Caki2 (cell line): ENCODE data around the gene TTC33. TPM values are rescaled to one million over a fixed set of nuclear protein-coding genes. Genes with fewer than 3 reads are reported as not detected.
A peak's percentile ranks its signal among the peaks of the same experiment; 100 is the strongest.
"Not testable (repeated sequence)": the region's sequence is repeated elsewhere in the genome, so short reads cannot be mapped to it uniquely, and the experiment has no call there.

Source experiments
- DNase-seq: peaks from one replicate; pipeline ENCODE4 v3.0.0-alpha.2; 2015; ENCODE audit warnings: low read depth
- in situ Hi-C: cut with HindIII; loops from 2 replicates; pipeline ENCODE4 v1.10.0; 2016; ENCODE audit warnings: low sequenced_read_pairs, low pct_unique_long_range_greater_than_20kb, mixed read lengths
- total RNA-seq: library from RNA; depleted of rRNA; stranded (reverse); fragments of >200 nt; shearing (Covaris generic); gene quantifications from 2 replicates; pipeline ENCODE4 v1.2.3, GENCODE V29; 2014; ENCODE audit warnings: low replicate concordance; rRNA removed

The TTC33 gene
- 8.8 and 9.4 TPM in 2 replicates for total RNA-seq

DNA sequence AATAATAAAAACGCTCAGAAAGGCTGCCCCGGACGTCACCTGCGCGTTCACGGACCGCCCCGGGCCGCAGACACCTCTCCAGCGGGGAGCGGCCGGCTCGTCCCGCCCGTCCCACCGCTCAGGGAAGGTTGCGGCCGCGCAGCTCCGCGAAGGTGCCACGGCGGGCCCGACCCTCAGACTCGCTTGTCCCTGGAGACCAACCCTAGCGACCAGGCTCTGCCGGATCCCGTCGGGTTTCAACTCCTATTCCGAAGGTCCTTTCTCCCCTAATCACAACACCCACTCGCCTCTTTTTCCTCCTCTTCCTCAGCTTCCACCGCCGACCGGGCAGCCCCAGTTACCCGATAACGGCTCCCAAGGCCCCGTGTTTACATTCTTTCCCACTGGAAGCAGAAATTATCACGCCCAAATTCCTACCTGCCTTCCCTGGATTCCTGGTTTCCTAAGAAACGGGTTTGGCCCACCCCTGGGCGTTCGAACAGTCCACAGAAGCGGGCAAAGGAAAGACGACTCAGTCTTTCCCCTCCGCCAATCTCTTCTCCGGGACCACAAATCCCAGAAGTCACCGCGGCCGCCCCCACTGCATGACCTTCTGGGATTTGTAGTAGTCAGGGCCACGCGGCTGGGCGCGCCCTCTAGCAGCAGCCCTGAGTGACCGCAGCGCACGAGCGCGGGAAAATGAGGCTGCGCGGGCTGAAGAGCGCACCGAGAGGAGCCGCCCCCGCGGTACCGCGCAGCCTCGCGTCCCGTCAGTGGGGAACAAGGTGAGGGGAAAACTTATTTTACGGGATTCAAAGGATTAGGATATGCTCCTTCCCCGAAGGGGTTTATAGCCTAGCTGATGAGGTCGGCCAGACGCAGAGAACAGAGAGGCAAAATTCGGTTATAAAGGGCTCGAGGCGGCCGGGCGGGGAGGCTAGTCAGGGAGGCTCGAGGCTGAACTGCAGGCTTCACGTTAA, at the start of gene TTC33:
TTC33 (minus strand) TSS at position 555 of the 959 bp plus-strand sequence. CDS start 8,943 bp downstream, outside the sequence.
- in situ Hi-C loops: no loop called here
- DNase-seq: peak; percentile 93

DNA sequence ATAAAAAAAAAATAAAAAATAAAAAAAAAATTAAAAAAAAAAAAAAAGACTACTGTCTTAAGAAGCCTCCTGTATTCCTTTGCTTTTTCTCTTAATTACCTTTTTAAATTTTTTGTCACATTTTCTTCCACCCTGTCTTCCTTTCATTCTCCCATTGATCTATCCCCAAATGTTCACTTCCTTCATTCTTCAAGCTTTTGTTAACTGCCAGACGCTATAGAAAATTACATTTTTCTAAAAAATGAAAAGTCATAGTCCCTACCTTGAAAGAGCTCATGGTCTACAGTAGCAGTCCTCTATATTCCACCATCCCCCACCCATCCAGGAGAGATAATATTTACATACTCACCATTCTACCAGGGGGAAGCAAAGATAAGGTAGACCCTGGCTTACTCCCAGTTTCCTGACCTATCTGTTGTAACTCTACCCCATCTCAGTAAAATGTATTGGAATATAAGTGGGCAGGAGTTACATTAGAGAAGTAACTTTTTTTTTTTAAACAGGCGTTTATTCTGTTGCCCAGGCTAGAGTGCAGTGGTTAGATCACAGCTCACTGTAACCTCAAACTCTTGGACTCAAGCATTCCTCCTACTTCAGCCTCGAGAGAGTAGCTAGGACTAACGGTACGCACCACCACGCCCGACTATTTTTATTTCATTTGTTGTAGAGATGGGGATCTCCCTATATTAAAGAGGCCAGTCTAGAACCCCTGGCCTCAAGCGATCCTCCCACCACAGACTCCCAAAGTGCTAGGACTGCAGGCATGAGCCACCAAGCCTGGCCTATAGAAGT, 46.2 kb upstream of the TTC33 start:
- in situ Hi-C loops: no loop called here

DNA sequence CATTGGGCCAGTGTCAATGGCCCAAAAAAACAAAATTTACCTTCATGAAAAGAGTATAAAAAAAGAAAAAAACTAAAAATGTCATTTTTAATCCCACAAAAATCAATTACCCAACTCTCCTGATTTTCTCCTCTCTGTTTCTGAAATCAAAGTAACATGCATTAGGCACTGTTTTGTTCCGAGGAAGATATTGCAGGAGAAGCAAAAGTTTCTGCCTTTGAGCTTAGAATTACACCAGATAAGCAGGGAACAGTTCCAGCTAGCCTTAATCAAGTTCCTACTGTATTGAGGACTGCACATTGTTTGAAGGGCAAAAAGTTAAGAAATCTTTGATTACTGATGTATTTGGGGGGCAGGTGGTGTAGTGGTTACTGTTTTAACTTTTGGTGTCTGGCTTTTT, 43.5 kb upstream of the TTC33 start:
- in situ Hi-C loops: no loop called here
- no peak for DNase-seq

More for the DNA sequence above, 46.2 kb upstream of the TTC33 start:
- no peak for DNase-seq

DNA sequence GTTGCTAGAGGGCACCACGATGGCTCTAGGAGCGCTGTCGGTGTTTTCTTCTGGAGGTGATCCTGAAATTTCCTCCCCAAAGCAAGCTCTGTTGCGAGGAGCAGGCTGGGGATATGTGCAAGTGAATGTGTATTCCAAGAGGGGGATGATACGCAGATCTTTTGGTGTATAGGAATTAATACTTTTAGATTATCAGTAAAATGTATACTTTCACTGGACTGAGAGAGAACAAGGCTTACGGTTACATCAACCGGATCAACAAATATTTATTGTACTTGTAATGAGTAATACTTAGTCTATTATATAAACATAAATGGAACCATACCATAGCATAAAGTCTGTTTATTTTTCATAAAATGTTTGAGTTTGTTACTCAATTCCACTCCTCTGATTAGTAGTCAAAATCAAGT, 43.0 kb upstream of the TTC33 start:
- no peak for DNase-seq

DNA sequence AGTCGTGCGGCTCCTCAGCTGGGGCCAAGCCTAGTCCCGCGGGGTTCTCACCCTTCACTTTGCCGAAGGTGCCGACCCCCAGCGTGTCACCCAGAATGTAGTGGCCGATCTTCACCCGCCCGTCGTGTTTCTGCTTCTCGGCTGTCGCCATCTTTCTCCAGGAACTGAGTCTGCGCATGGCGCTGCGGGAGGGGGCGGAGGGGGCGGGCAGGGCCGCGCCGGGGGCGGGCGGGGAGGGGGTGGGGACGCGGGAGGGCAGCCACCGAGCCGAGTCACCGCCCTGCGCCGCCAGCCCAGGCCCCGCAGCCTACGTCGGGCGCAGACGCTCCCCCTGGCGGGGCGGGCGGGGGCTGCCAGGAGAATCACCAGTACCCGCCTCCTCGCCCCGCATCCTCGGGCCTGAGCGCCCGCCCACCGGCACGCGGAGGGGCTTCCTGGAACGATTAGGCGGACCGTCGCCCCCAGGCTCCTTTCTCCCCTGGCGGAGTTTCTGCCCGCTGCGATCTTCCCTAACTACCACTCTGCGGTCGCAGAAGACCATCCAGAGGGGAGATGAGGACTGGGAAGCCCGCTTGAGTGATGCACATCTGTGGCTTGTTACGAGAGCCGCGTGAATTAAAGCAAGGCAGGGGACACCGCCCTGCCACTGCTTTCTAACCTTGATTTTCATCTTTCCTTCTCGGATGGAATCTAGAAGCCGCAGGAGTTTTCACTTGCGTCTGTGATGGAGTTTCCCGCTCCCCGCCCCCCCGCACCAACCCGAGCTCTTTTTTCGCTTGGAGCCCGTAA, 42.4 kb upstream of the TTC33 start, which contains the start of gene PRKAA1:
PRKAA1 (minus strand) TSS at position 363 of the 789 bp plus-strand sequence; CDS start at position 178, 185 bp downstream.
- DNase-seq: peak; percentile 83
- in situ Hi-C loops: no loop called here

More for the DNA sequence above, 43.0 kb upstream of the TTC33 start:
- in situ Hi-C loops: no loop called here

DNA sequence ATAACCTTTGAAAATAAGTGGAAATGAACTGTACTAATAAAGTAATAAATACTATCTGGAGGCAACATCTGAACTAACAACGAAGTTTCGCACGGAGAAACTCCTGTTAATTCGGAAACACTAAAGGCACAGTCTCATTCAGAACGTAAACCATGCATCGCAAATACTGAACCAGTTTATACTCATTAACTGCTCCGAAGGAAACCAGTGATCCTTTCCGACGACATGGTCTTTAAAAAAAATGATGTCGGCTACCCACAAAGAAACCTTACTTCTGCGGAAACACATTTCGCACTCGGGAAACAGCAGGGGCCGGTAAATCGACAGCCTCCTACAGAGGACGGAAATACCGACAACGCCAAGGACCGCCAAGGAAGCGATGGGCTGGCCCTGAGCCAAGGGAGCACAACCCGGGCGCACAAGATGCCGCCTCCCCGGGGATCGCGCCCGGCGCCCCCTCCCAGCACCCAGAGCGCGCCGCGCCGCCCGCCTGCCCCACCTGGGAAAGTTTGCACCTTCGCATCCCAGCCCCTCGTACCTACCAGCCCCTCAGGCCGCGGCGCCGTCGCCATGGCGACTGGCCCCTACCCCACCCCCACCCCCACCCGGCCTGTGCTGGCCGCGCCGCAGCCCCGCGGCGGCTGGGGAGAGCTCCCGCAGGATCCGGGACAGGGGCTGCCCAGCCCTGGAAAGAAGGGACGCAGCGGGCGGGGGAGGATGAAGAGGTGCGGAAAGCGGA, 41.7 kb upstream of the TTC33 start:
- DNase-seq: peak; percentile 82
- in situ Hi-C loops: no loop called here

- DNase-seq: no peak
- in situ Hi-C loops: no loop called here
Observed at GRCh38 chr5:40796487-40796889, 40.7 kb upstream of the TTC33 start.

- DNase-seq, in situ Hi-C loops: not testable (repeated sequence)
Observed at GRCh38 chr5:40794877-40795276, 39.1 kb upstream of the TTC33 start.

DNA sequence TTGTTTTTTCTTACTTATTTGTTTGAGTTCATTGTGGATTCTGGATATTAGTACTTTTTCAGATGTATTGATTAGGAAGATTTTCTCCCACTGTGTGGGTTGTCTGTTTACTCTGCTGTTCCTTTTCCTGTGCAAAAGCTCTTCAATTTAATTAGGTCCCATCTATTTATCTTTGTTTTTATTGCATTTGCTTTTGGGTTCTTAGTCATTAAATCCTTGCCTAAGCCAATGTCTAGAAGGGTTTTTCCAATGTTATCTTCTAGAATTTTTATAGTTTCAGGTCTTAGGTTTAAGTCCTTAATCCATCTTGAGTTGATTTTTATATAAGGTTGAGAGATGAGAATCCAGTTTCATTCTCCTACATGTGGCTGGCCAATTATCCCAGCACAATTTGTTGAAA, 38.6 kb upstream of the TTC33 start:
- in situ Hi-C loops, DNase-seq: not testable (repeated sequence)

DNA sequence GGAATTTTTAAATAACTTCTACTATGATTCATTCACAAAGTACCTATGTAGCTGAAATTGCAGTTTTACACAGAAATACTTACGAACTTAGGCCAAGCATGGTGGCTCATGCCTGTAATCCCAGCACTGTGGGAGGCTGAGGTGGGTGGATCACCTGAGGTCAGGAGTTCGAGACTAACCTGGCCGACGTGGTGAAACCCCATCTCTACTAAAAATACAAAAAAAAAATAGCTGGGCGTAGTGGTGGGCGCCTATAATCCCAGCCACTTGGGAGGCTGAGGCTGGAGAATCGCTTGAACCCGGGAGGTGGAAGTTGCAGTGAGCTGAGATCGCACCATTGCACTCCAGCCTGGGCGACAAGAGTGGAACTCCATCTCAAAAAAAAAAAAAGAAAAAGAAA, 36.9 kb upstream of the TTC33 start:
- DNase-seq, in situ Hi-C loops: not testable (repeated sequence)

DNA sequence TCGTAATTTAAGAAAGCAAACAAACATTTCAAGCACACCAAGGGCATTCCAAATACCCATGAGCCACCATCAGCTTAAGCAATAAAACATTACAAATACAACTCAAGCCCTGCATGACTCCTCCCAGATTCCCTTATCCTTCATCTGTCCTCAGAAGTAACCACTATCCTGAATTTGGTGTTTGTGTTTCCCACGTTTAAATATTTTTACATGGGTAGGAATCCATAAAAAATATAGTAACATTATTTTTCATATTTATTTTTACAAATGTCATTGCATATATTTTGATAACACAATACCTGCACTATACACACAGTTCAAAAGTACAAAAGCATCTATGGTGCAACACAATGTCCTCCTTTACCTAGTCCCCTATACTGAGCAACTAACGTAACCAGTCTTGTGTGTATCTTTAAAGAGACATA, 36.0 kb upstream of the TTC33 start:
- DNase-seq: no peak
- in situ Hi-C loops: no loop called here

DNA sequence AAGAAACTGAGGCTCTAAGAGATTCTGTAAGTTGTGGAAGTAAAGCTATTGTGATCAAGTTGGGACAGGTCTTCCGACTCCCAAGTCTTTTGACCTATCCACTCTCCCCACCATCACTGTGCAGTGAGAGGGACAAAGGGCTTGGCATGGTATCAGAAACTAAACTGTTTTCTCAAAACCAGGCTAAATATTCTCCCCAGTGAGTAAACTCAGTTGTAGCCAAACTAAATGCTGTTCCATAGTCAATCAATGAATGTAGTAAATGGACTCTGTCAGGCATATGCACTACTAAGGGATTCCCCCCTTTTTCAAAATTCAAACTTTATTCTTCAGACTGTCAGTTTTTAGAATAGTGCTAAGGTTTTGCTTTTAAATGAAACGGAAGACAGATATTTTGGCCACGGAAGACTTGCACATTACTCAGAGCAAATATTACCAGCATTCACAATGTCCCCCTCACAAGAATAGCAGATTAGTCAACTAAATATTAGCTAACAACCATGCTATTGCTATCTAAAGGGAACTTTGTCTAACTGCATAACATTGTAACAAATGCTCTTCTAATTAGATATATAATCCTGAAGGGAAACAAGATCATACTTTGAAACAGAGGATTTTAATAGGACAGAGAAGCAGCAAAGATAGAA, 35.3 kb upstream of the TTC33 start:
- in situ Hi-C loops: no loop called here
- DNase-seq: no peak

- DNase-seq, in situ Hi-C loops: not testable (repeated sequence)
Observed at GRCh38 chr5:40788941-40789340, 33.2 kb upstream of the TTC33 start.

GRCh38 chr5:40787986-40788385, 32.2 kb upstream of the TTC33 start:
- DNase-seq: no peak
- in situ Hi-C loops: no loop called here

DNA sequence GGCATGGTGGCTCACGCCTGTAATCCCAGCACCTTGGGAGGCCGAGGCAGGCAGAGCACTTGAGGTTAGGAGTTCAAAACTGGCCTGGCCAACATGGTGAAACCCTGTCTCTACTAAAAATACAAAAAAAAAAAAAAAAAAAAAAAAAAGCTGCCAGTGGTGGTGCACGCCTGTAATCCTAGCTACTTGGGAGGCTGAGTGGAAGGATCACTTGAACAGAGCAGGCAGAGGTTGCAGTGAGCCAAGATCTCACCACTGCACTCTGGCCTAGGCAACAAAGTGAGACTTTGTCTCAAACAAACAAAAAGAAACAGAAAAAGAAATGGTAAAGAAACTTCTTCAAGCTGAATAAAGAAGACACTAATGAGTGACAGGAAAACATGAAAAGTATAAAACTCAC, 30.9 kb upstream of the TTC33 start:
- in situ Hi-C loops, DNase-seq: not testable (repeated sequence)

DNA sequence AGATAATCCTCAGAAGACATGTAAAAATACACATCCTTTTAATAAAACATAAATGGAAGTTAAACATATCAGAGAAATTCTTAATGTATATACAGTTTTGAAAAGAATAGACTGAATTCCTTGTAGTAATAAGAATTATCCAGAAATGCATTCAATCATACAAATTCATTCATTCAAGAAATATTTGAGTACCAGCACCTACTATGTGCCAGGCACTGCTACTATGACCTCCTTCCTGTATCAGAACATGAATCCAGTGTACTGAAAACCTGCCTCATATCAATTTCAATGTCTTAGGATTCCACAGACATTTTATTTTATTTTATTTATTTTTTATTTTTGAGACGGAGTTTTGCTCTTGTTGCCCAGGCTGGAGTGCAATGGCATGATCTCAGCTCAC, 29.2 kb upstream of the TTC33 start:
- in situ Hi-C loops: no loop called here
- DNase-seq: no peak
